Measurements from ENCODE around the gene ARHGEF7.

DNA sequence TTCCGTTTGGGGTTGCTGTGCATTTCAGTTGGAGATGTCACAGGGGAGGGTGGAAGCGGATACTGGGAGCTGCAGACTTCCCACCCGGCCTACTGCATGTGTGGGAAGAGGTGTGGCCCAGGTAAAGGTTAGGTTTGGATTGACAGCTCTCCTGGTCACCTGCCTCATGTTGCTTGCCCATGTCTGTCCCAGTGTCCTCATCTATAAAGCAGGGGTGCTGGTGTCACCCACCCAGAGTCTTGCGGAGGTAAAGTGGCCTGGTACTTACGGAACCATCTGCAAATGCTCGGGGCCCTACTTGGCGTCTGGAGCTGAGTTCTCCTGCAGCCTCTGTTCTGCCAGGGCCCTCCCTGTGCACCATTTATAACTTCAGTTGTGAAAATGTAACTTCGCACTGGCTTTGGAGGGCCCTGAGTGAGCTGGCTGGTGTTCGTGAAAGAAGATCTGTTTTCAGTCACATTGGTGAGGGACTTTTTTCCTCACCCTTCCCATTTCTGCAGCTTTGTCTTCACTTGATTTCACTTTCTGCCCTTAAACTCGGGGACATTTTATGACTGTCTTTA is 140.2 kb downstream of the ARHGEF7 start:
- TF ChIP-seq GATA2 (IDR thresholded peaks at IDR 0.05; ENCODE audit: low read depth, low read length) (no peak), GATA3 (IDR thresholded peaks at IDR 0.05; ENCODE audit: low read depth, low read length) (no peak)

Data from SH-SY5Y (cell line).